A673 (cell line): ENCODE measurements around the gene CTCF.

Source experiments
- EZH2 ChIP-seq: fragments of 200-600 bp; sonication (generic); IDR thresholded peaks from 2 replicates; pipeline ENCODE4 v1.6.1; 2017; ENCODE audit warnings: borderline replicate concordance, low read depth, mild to moderate bottlenecking, mixed read lengths, antibody characterized with exemption, low read length; ENCODE audit not compliant: poor library complexity, severe bottlenecking
- TF ChIP-seq, protein P1 (sequence below): fragments of 300-800, 200-600 bp; sonication (generic); conservative IDR thresholded peaks from 2 replicates; pipeline ENCODE4 v1.5.1; 2017; ENCODE audit warnings: low read depth, mild to moderate bottlenecking, antibody characterized with exemption, low read length, moderate library complexity, mixed read lengths

DNA sequence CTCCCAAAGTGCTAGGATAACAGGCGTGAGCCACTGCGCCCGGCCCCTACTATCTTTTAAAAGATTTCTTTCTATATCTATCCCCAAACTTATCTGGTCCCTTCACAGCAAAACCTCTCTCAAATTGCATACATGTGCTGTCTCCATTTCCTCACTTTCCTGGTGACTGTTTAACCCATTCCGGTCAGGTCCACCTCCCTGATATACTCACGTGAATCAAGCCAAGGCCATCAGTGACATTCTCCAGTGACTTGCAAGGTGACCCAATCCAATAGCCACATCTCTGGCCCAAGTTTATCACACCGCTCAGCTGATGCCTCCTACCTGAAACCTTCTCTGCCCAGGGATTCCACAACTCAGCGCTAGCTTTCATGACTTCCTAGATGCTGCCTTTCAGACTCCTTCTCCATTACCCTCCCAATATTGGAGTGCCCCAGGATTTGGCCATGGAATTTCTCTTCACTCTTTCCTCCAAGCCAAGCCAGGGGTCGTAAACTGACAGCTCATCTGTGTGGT, 1.4 kb upstream of the CTCF start:
- TF ChIP-seq, protein P1, sequence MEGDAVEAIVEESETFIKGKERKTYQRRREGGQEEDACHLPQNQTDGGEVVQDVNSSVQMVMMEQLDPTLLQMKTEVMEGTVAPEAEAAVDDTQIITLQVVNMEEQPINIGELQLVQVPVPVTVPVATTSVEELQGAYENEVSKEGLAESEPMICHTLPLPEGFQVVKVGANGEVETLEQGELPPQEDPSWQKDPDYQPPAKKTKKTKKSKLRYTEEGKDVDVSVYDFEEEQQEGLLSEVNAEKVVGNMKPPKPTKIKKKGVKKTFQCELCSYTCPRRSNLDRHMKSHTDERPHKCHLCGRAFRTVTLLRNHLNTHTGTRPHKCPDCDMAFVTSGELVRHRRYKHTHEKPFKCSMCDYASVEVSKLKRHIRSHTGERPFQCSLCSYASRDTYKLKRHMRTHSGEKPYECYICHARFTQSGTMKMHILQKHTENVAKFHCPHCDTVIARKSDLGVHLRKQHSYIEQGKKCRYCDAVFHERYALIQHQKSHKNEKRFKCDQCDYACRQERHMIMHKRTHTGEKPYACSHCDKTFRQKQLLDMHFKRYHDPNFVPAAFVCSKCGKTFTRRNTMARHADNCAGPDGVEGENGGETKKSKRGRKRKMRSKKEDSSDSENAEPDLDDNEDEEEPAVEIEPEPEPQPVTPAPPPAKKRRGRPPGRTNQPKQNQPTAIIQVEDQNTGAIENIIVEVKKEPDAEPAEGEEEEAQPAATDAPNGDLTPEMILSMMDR: no peak
- no peak for TF ChIP-seq EZH2
